GM12878 (cell line): ENCODE data around the gene ZNF618. TPM values are rescaled to one million over a fixed set of nuclear protein-coding genes. Genes with fewer than 3 reads are reported as not detected.

Source experiments
- ATAC-seq: fragments of 200-7000 bp; cut with Tn5 transposase; 3 replicates; pipeline ENCODE4 v1.9.1; 2020; ENCODE audit warnings: mild to moderate bottlenecking, moderate library complexity
- BruUV-seq: library from RNA; stranded (reverse); fragments of 400-500 nt; replicated peaks from 2 replicates; lab custom pipeline; 2021; lab: Mats Ljungman, UMichigan
- CTCF ChIA-PET: fragments of 300-600 bp; sonication (Branson Sonifier 250); formaldehyde crosslinking; extraction: SDS; loops from one replicate; lab custom pipeline; 2021; ENCODE audit warnings: inconsistent platforms; lab: Yijun Ruan, JAX
- POLR2A ChIA-PET: fragments of 350-600 bp; formaldehyde crosslinking; extraction: SDS; loops from one replicate; lab custom pipeline; 2021; ENCODE audit warnings: inconsistent platforms; lab: Charles Lee
- RAD21 ChIA-PET: fragments of 300-600 bp; sonication (Branson Sonifier 250); formaldehyde crosslinking; loops from one replicate; lab custom pipeline; 2023; ENCODE audit warnings: antibody characterized with exemption; ENCODE audit not compliant: unreplicated experiment; lab: Charles Lee
- SMC1A ChIA-PET: fragments of 300-600 bp; sonication (Branson Sonifier 250); formaldehyde crosslinking; loops from one replicate; lab custom pipeline; 2023; ENCODE audit not compliant: unreplicated experiment, uncharacterized antibody; lab: Charles Lee
- DNase-seq: peaks from one replicate; pipeline ENCODE4 v3.0.0-alpha.2; 2011; ENCODE audit warnings: low read depth, low spot score
- FAIRE-seq: peaks from 3 replicates; lab custom pipeline; 2011; peaks lifted over from hg19 to GRCh38; lab: Jason Lieb, UNC
- H2AFZ ChIP-seq: 2 replicates; pipeline ENCODE4 v1.6.0; 2011; ENCODE audit warnings: low read depth, low read length, control low read depth; ENCODE audit not compliant: control insufficient read depth
- H3K27ac ChIP-seq: 2 replicates; pipeline ENCODE4 v1.5.1; 2011; ENCODE audit warnings: control low read depth; ENCODE audit not compliant: control insufficient read depth, insufficient read depth
- H3K27me3 ChIP-seq, 2 experiments: replicated peaks in 1 of 2; 2 replicates each; pipeline versions ENCODE4 v1.6.0 to v1.6.1; 2011; ENCODE audit warnings: low read length in 1 of 2; ENCODE audit not compliant: control insufficient read depth in 2 of 2, insufficient read depth in 2 of 2
- H3K36me3 ChIP-seq, 2 experiments: 2 replicates each; pipeline ENCODE4 v1.5.1; 2011; ENCODE audit warnings: low read length in 1 of 2; ENCODE audit not compliant: control insufficient read depth in 2 of 2, insufficient read depth in 2 of 2
- H3K4me1 ChIP-seq: 2 replicates; pipeline ENCODE4 v1.6.1; 2011; ENCODE audit warnings: mild to moderate bottlenecking, low read length, moderate library complexity, mixed read lengths; ENCODE audit not compliant: control insufficient read depth, insufficient read depth
- H3K4me2 ChIP-seq: 2 replicates; pipeline ENCODE4 v1.6.0; 2011; ENCODE audit warnings: control low read depth; ENCODE audit not compliant: control insufficient read depth, insufficient read depth
- H3K4me3 ChIP-seq: fragments of 200-600 bp; sonication (generic); 2 replicates; pipeline ENCODE4 v1.5.1; 2016
- H3K79me2 ChIP-seq: 2 replicates; pipeline ENCODE4 v1.6.0; 2011; ENCODE audit warnings: low read length; ENCODE audit not compliant: control insufficient read depth, insufficient read depth
- H3K9ac ChIP-seq: 2 replicates; pipeline ENCODE4 v1.8.0; 2011; ENCODE audit warnings: low read length, control low read depth, mixed read lengths; ENCODE audit not compliant: control insufficient read depth, insufficient read depth
- H3K9me3 ChIP-seq: replicated peaks from 3 replicates; pipeline ENCODE4 v1.5.1; 2011; ENCODE audit warnings: mild to moderate bottlenecking, low read length; ENCODE audit not compliant: control insufficient read depth, insufficient read depth
- H4K20me1 ChIP-seq: 2 replicates; pipeline ENCODE4 v1.6.0; 2011; ENCODE audit not compliant: control insufficient read depth, insufficient read depth
- E2F4 ChIP-seq: IDR thresholded peaks from 2 replicates; pipeline ENCODE4 v1.6.1; 2012; ENCODE audit warnings: low read depth, low read length, improper control_type of control experiment
- EED ChIP-seq: sonication (generic); IDR thresholded peaks from 2 replicates; pipeline ENCODE4 v1.6.1; 2016; ENCODE audit warnings: antibody characterized with exemption, low read depth
- EGR1 ChIP-seq, 2 experiments: IDR thresholded peaks; 1 replicate in 1 of 2; 2 replicates in 1 of 2; pipeline ENCODE4 v1.6.1; 2011 to 2012; ENCODE audit warnings: low read depth in 2 of 2, low read length in 2 of 2, borderline replicate concordance in 1 of 2, mild to moderate bottlenecking in 1 of 2, moderate library complexity in 1 of 2
- EZH2 ChIP-seq: IDR thresholded peaks from 2 replicates; pipeline ENCODE4 v1.6.1; 2012; ENCODE audit warnings: low read depth, mild to moderate bottlenecking, control low read depth, inconsistent platforms, low read length, borderline replicate concordance; ENCODE audit not compliant: control insufficient read depth
- IKZF1 ChIP-seq: fragments of 450-650 bp; conservative IDR thresholded peaks from 2 replicates; pipeline ENCODE4 v1.6.1; 2017; ENCODE audit warnings: antibody characterized with exemption, mild to moderate bottlenecking
- IRF3 ChIP-seq: fragments of 450-650 bp; IDR thresholded peaks from 2 replicates; pipeline ENCODE4 v1.6.1; 2014; ENCODE audit warnings: mild to moderate bottlenecking
- MEF2A ChIP-seq: IDR thresholded peaks from 2 replicates; pipeline ENCODE4 v1.6.1; 2011; ENCODE audit warnings: low read depth, mild to moderate bottlenecking, low read length, moderate library complexity; ENCODE audit not compliant: insufficient read depth
- NFIC ChIP-seq: IDR thresholded peaks from 2 replicates; pipeline ENCODE4 v1.6.1; 2012; ENCODE audit warnings: low read depth, mild to moderate bottlenecking, inconsistent platforms, low read length, moderate library complexity
- PBX3 ChIP-seq: IDR thresholded peaks from 2 replicates; pipeline ENCODE4 v1.6.1; 2011; ENCODE audit warnings: mild to moderate bottlenecking, low read depth, low read length, moderate library complexity; ENCODE audit not compliant: insufficient replicate concordance
- RB1 ChIP-seq: fragments of 450-650 bp; formaldehyde crosslinking; IDR thresholded peaks from 2 replicates; pipeline ENCODE4 v1.6.1; 2017; ENCODE audit warnings: mild to moderate bottlenecking, borderline replicate concordance
- REST ChIP-seq: IDR thresholded peaks from 2 replicates; pipeline ENCODE4 v1.6.1; 2012; ENCODE audit warnings: mild to moderate bottlenecking, low read depth, low read length
- SREBF2 ChIP-seq: IDR thresholded peaks from 2 replicates; pipeline ENCODE4 v1.6.1; 2012; ENCODE audit warnings: mild to moderate bottlenecking, low read length
- SRF ChIP-seq, 2 experiments: IDR thresholded peaks; 2 replicates each; pipeline ENCODE4 v1.6.1; 2011; ENCODE audit warnings: low read depth in 2 of 2, low read length in 2 of 2, mild to moderate bottlenecking in 1 of 2, moderate library complexity in 1 of 2
- TAF1 ChIP-seq: IDR thresholded peaks from 2 replicates; pipeline ENCODE4 v1.6.1; 2011; ENCODE audit warnings: mild to moderate bottlenecking, low read depth, low read length, borderline replicate concordance
- WGBS: methylation state at CpG from one replicate; pipeline ENCODE4 v1.1.6; 2016; ENCODE audit warnings: low lambda C conversion rate; ENCODE audit not compliant: insufficient replicate concordance, insufficient coverage; ENCODE audit errors: missing lambda C conversion rate; 5-methylcytosine and 5-hydroxymethylcytosine counted together
- in situ Hi-C: fragments of 300-500 bp; cut with MboI; formaldehyde crosslinking; loops from 9 replicates; pipeline ENCODE4 v1.14.3; 2018; ENCODE audit warnings: mixed read lengths
- intact Hi-C: fragments of 100-400 bp; cut with micrococcal nuclease; formaldehyde crosslinking; loops from one replicate; pipeline ENCODE4 v1.14.2; 2022; ENCODE audit not compliant: unreplicated experiment
- polyA plus RNA-seq, 11 experiments: library from polyadenylated mRNA; depleted of rRNA in 4 of 11; unstranded in 6 of 11; stranded (reverse) in 5 of 11; fragments of >200 nt; fragmentation: Nextera tagmentation in 4 of 11; fragmentation: Illumina TruSeq in 1 of 11; extraction: Ambion mirVana in 4 of 11; extraction: Trizol in 1 of 11; gene quantifications; 1 replicate in 1 of 11; 2 replicates in 10 of 11; pipeline versions ENCODE4 v1.2.1 to v1.2.3, GENCODE V29; 2011 to 2016; ENCODE audit warnings: inconsistent platforms in 2 of 11, missing spikeins in 2 of 11, low read depth in 1 of 11
- total RNA-seq, 4 experiments: library from RNA; depleted of rRNA in 3 of 4; stranded (reverse); fragments of >200 nt in 3 of 4; fragmentation: Illumina TruSeq in 1 of 4; extraction: Trizol in 1 of 4; gene quantifications; 2 replicates each; pipeline versions ENCODE4 v1.2.1 to v1.2.3, GENCODE V29; 2013 to 2021

Gene ZNF618
- total and polyA plus RNA-seq, 10 of the 15 experiments (the other 5 are each of a cell fraction or from before 2014, with no cell fraction given), result 0.01 to 0.24 (median 0.06) TPM; not detected in 2

GRCh38 chr9:114080773-114081440, 204.8 kb downstream of the ZNF618 start:
- BruUV-seq, result no TSS peak
- no peak for DNase-seq
- POLR2A ChIA-PET, result no interaction called here
- in situ Hi-C loops (loop anchor here (25.0 kb wide), 1 partner anchor 206 kb away; no protein-coding TSS in a partner anchor), intact Hi-C loops (no loop called here)
- no peak for FAIRE-seq
- ATAC-seq, result no peak
- WGBS, result 33% methylated on average over 7 of the region's 7 CpGs
- CTCF ChIA-PET, result interaction anchor here (4.3 kb wide), 1 partner anchor 212 kb away, joined by 61 read pairs; no protein-coding TSS in a partner anchor
- no peaks in the 10 kb centered on the region for H3K79me2 ChIP-seq
- no peak overlapping the region for H3K27ac ChIP-seq
- H3K27me3 ChIP-seq, result peaks cover 0 to 5% of the 10 kb centered on the region in 2 experiments; a peak in 3 of 4 replicates
- RAD21 ChIA-PET, result no interaction called here
- SMC1A ChIA-PET, result interaction anchor here (1.9 kb wide), 1 partner anchor 212 kb away, joined by 7 read pairs; no protein-coding TSS in a partner anchor
- H3K4me1 ChIP-seq, result no peaks in the 10 kb centered on the region
- no peak overlapping the region for H3K4me2 ChIP-seq
- no peak overlapping the region for H2AFZ ChIP-seq
- no peaks in the 10 kb centered on the region for H3K9me3 ChIP-seq
- no peaks in the 10 kb centered on the region for H4K20me1 ChIP-seq
- H3K36me3 ChIP-seq, result no peaks in the 10 kb centered on the region
- no peak overlapping the region for H3K4me3 ChIP-seq
- no peak overlapping the region for H3K9ac ChIP-seq
- TF ChIP-seq MEF2A (no peak), PBX3 (no peak), SREBF2 (no peak), IRF3 (no peak), NFIC (no peak), EED (no peak), E2F4 (no peak), TAF1 (no peak), IKZF1 (no peak), EGR1 (IDR thresholded peaks at IDR 0.05; ENCODE audit: borderline replicate concordance in 1 of 2, low read depth in 2 of 2, low read length in 2 of 2) (no peak), SRF (IDR thresholded peaks at IDR 0.05; ENCODE audit: low read depth in 2 of 2, low read length in 2 of 2) (no peak), EZH2 (no peak), REST (no peak), RB1 (no peak)
